D721Med (cell line): ENCODE data around the gene UBE2O.

Experiments
- DNase-seq: peaks from one replicate; pipeline ENCODE4 v3.0.0; 2011; ENCODE audit warnings: low spot score; ENCODE audit not compliant: insufficient read length
- FAIRE-seq: peaks from 2 replicates; lab custom pipeline; 2011; peaks lifted over from hg19 to GRCh38; lab: Jason Lieb, UNC
- CTCF ChIP-seq: IDR thresholded peaks from 2 replicates; pipeline ENCODE4 v1.5.1; 2012; ENCODE audit warnings: mild to moderate bottlenecking, control low read depth; ENCODE audit not compliant: insufficient read depth; ENCODE audit errors: missing control alignments

Gene UBE2O

GRCh38 chr17:76438906-76439305 is 14.0 kb downstream of the UBE2O start:
- TF ChIP-seq CTCF = no peak

GRCh38 chr17:76437467-76438402 is 15.2 kb downstream of the UBE2O start:
- no peak for TF ChIP-seq CTCF
- DNase-seq = no peak
- FAIRE-seq = no peak

More at GRCh38 chr17:76438906-76439305, 14.0 kb downstream of the UBE2O start:
- DNase-seq (no peak), FAIRE-seq (no peak)

- DNase-seq (no peak), FAIRE-seq (no peak)
- no peak for TF ChIP-seq CTCF
Measured at GRCh38 chr17:76435751-76436150, 17.2 kb downstream of the UBE2O start.

- FAIRE-seq = no peak
- no peak for DNase-seq
- TF ChIP-seq CTCF = no peak
Measured at GRCh38 chr17:76434870-76435269, 18.1 kb downstream of the UBE2O start.

- no peak for TF ChIP-seq CTCF
- FAIRE-seq (no peak), DNase-seq (no peak)
Measured at GRCh38 chr17:76433693-76434092, 19.3 kb downstream of the UBE2O start.

- DNase-seq = no peak
- FAIRE-seq = no peak
- peak; percentile 16 for TF ChIP-seq CTCF
Measured at GRCh38 chr17:76432712-76433336, 20.1 kb downstream of the UBE2O start.
